GM12878 (cell line): Measurements from ENCODE around the gene NPM3. TPM values are rescaled to one million over a fixed set of nuclear protein-coding genes. Genes with fewer than 3 reads are reported as not detected.

Source experiments
- ATAC-seq: fragments of 200-7000 bp; cut with Tn5 transposase; 3 replicates; pipeline ENCODE4 v1.9.1; 2020; ENCODE audit warnings: mild to moderate bottlenecking, moderate library complexity
- Bru-seq: library from RNA; stranded (reverse); fragments of 400-500 nt; gene quantifications from one replicate; lab custom pipeline; 2021; lab: Mats Ljungman, UMichigan
- BruChase-seq, 2 experiments: library from RNA; stranded (reverse); fragments of 400-500 nt; gene quantifications; one replicate each; lab custom pipeline; 2021; lab: Mats Ljungman, UMichigan
- BruUV-seq: library from RNA; stranded (reverse); fragments of 400-500 nt; replicated peaks from 2 replicates; lab custom pipeline; 2021; lab: Mats Ljungman, UMichigan
- CTCF ChIA-PET: fragments of 300-600 bp; sonication (Branson Sonifier 250); formaldehyde crosslinking; extraction: SDS; loops from one replicate; lab custom pipeline; 2021; ENCODE audit warnings: inconsistent platforms; lab: Yijun Ruan, JAX
- POLR2A ChIA-PET: fragments of 350-600 bp; formaldehyde crosslinking; extraction: SDS; loops from one replicate; lab custom pipeline; 2021; ENCODE audit warnings: inconsistent platforms; lab: Charles Lee
- RAD21 ChIA-PET: fragments of 300-600 bp; sonication (Branson Sonifier 250); formaldehyde crosslinking; loops from one replicate; lab custom pipeline; 2023; ENCODE audit warnings: antibody characterized with exemption; ENCODE audit not compliant: unreplicated experiment; lab: Charles Lee
- SMC1A ChIA-PET: fragments of 300-600 bp; sonication (Branson Sonifier 250); formaldehyde crosslinking; loops from one replicate; lab custom pipeline; 2023; ENCODE audit not compliant: unreplicated experiment, uncharacterized antibody; lab: Charles Lee
- DNase-seq: peaks from one replicate; pipeline ENCODE4 v3.0.0-alpha.2; 2011; ENCODE audit warnings: low read depth, low spot score
- FAIRE-seq: peaks from 3 replicates; lab custom pipeline; 2011; peaks lifted over from hg19 to GRCh38; lab: Jason Lieb, UNC
- H2AFZ ChIP-seq: 2 replicates; pipeline ENCODE4 v1.6.0; 2011; ENCODE audit warnings: low read depth, low read length, control low read depth; ENCODE audit not compliant: control insufficient read depth
- H3K27ac ChIP-seq: 2 replicates; pipeline ENCODE4 v1.5.1; 2011; ENCODE audit warnings: control low read depth; ENCODE audit not compliant: control insufficient read depth, insufficient read depth
- H3K27me3 ChIP-seq, 2 experiments: replicated peaks in 1 of 2; 2 replicates each; pipeline versions ENCODE4 v1.6.0 to v1.6.1; 2011; ENCODE audit warnings: low read length in 1 of 2; ENCODE audit not compliant: control insufficient read depth in 2 of 2, insufficient read depth in 2 of 2
- H3K36me3 ChIP-seq, 2 experiments: 2 replicates each; pipeline ENCODE4 v1.5.1; 2011; ENCODE audit warnings: low read length in 1 of 2; ENCODE audit not compliant: control insufficient read depth in 2 of 2, insufficient read depth in 2 of 2
- H3K4me1 ChIP-seq: 2 replicates; pipeline ENCODE4 v1.6.1; 2011; ENCODE audit warnings: mild to moderate bottlenecking, low read length, moderate library complexity, mixed read lengths; ENCODE audit not compliant: control insufficient read depth, insufficient read depth
- H3K4me2 ChIP-seq: 2 replicates; pipeline ENCODE4 v1.6.0; 2011; ENCODE audit warnings: control low read depth; ENCODE audit not compliant: control insufficient read depth, insufficient read depth
- H3K4me3 ChIP-seq: fragments of 200-600 bp; sonication (generic); 2 replicates; pipeline ENCODE4 v1.5.1; 2016
- H3K79me2 ChIP-seq: 2 replicates; pipeline ENCODE4 v1.6.0; 2011; ENCODE audit warnings: low read length; ENCODE audit not compliant: control insufficient read depth, insufficient read depth
- H3K9ac ChIP-seq: 2 replicates; pipeline ENCODE4 v1.8.0; 2011; ENCODE audit warnings: low read length, control low read depth, mixed read lengths; ENCODE audit not compliant: control insufficient read depth, insufficient read depth
- H3K9me3 ChIP-seq: replicated peaks from 3 replicates; pipeline ENCODE4 v1.5.1; 2011; ENCODE audit warnings: mild to moderate bottlenecking, low read length; ENCODE audit not compliant: control insufficient read depth, insufficient read depth
- H4K20me1 ChIP-seq: 2 replicates; pipeline ENCODE4 v1.6.0; 2011; ENCODE audit not compliant: control insufficient read depth, insufficient read depth
- CHD4 ChIP-seq: fragments of 200-600 bp; sonication (generic); IDR thresholded peaks from 2 replicates; pipeline ENCODE4 v1.6.1; 2016; ENCODE audit warnings: mild to moderate bottlenecking
- EP300 ChIP-seq, 2 experiments: fragments of 150-350 bp in 1 of 2; IDR thresholded peaks; 2 replicates each; pipeline ENCODE4 v1.6.1; 2011 to 2012; ENCODE audit warnings: low read depth in 2 of 2, low read length in 2 of 2, borderline replicate concordance in 1 of 2, improper control_type of control experiment in 1 of 2, inconsistent platforms in 1 of 2; ENCODE audit not compliant: control insufficient read depth in 1 of 2
- HDGF ChIP-seq: fragments of 450-650 bp; IDR thresholded peaks from 2 replicates; pipeline ENCODE4 v1.6.1; 2016; ENCODE audit warnings: antibody characterized with exemption
- TARDBP ChIP-seq: IDR thresholded peaks from 2 replicates; pipeline ENCODE4 v1.6.1; 2016; ENCODE audit warnings: borderline replicate concordance
- ZNF274 ChIP-seq: IDR thresholded peaks from one replicate; pipeline ENCODE4 v1.8.0; 2011; ENCODE audit not compliant: insufficient read length, insufficient read depth
- WGBS: methylation state at CpG from one replicate; pipeline ENCODE4 v1.1.6; 2016; ENCODE audit warnings: low lambda C conversion rate; ENCODE audit not compliant: insufficient replicate concordance, insufficient coverage; ENCODE audit errors: missing lambda C conversion rate; 5-methylcytosine and 5-hydroxymethylcytosine counted together
- in situ Hi-C: fragments of 300-500 bp; cut with MboI; formaldehyde crosslinking; loops from 9 replicates; pipeline ENCODE4 v1.14.3; 2018; ENCODE audit warnings: mixed read lengths
- intact Hi-C: fragments of 100-400 bp; cut with micrococcal nuclease; formaldehyde crosslinking; loops from one replicate; pipeline ENCODE4 v1.14.2; 2022; ENCODE audit not compliant: unreplicated experiment
- long read RNA-seq, 2 experiments: library from polyadenylated mRNA; unstranded; transcript quantifications; one replicate each; pipeline ENCODE4 v2.0.0, GENCODE V29; 2019 to 2020
- polyA minus RNA-seq, 3 experiments: library from RNA; depleted of rRNA, polyadenylated mRNA; stranded (reverse); fragments of >200 nt; gene quantifications; 2 replicates each; pipeline ENCODE4 v1.2.3, GENCODE V29; 2011
- polyA plus RNA-seq, 11 experiments: library from polyadenylated mRNA; depleted of rRNA in 4 of 11; unstranded in 6 of 11; stranded (reverse) in 5 of 11; fragments of >200 nt; fragmentation: Nextera tagmentation in 4 of 11; fragmentation: Illumina TruSeq in 1 of 11; extraction: Ambion mirVana in 4 of 11; extraction: Trizol in 1 of 11; gene quantifications; 1 replicate in 1 of 11; 2 replicates in 10 of 11; pipeline versions ENCODE4 v1.2.1 to v1.2.3, GENCODE V29; 2011 to 2016; ENCODE audit warnings: inconsistent platforms in 2 of 11, missing spikeins in 2 of 11, low read depth in 1 of 11
- total RNA-seq, 4 experiments: library from RNA; depleted of rRNA in 3 of 4; stranded (reverse); fragments of >200 nt in 3 of 4; fragmentation: Illumina TruSeq in 1 of 4; extraction: Trizol in 1 of 4; gene quantifications; 2 replicates each; pipeline versions ENCODE4 v1.2.1 to v1.2.3, GENCODE V29; 2013 to 2021
- TF ChIP-seq, protein P1 (sequence below): fragments of 450-650 bp; formaldehyde crosslinking; IDR thresholded peaks from 2 replicates; pipeline ENCODE4 v1.5.0; 2022; ENCODE audit warnings: mild to moderate bottlenecking, missing genetic modification characterization
- TF ChIP-seq, protein P2 (sequence below): IDR thresholded peaks from 2 replicates; pipeline ENCODE4 v1.6.1; 2012; ENCODE audit warnings: low read depth, low read length, improper control_type of control experiment
- TF ChIP-seq, protein P3 (sequence below): fragments of 150-350 bp; IDR thresholded peaks from 2 replicates; pipeline ENCODE4 v1.6.1; 2014; ENCODE audit warnings: mild to moderate bottlenecking, low read depth, low read length

NPM3 gene, protein sequence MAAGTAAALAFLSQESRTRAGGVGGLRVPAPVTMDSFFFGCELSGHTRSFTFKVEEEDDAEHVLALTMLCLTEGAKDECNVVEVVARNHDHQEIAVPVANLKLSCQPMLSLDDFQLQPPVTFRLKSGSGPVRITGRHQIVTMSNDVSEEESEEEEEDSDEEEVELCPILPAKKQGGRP
- 6.9 and 11.1 TPM in 2 replicates for total RNA-seq (2013; cell fraction: nucleolus; rRNA removed)
- 146 and 149 TPM in 2 replicates for total RNA-seq (2014; rRNA removed)
- 102 and 106 TPM in 2 replicates for total RNA-seq (2014; rRNA removed; fragmentation: Illumina TruSeq; extraction: Trizol)
- total RNA-seq (2021): 113 and 118 TPM in 2 replicates
- polyA plus RNA-seq (2011; ENCODE audit: low read depth): 16.8 TPM
- polyA plus RNA-seq (2011; rRNA removed): 39.6 and 84.5 TPM in 2 replicates
- polyA plus RNA-seq (2011; cell fraction: cytosol; rRNA removed): 149 and 172 TPM in 2 replicates
- 69.2 and 88.2 TPM in 2 replicates for polyA plus RNA-seq (2011; cell fraction: nucleus; rRNA removed)
- polyA plus RNA-seq (2012): 54.8 and 56.4 TPM in 2 replicates
- 78.2 and 171 TPM in 2 replicates for polyA plus RNA-seq (2014; fragmentation: Illumina TruSeq; extraction: Trizol)
- 10 to 100 TPM; 19.7 to 49.6 TPM for polyA plus RNA-seq (2014; fragmentation: Nextera tagmentation; extraction: Ambion mirVana)
- 127 and 145 TPM in 2 replicates for polyA plus RNA-seq (2014; rRNA removed)
- 10 to 100 TPM; 13.0 to 13.2 TPM for polyA plus RNA-seq (2016; fragmentation: Nextera tagmentation; extraction: Ambion mirVana)
- 38.4 and 70.9 TPM in 2 replicates for polyA minus RNA-seq (2011; rRNA and poly(A)+ RNA removed)
- polyA minus RNA-seq (2011; cell fraction: cytosol; rRNA and poly(A)+ RNA removed): 14.9 and 23.0 TPM in 2 replicates
- 6.9 and 9.1 TPM in 2 replicates for polyA minus RNA-seq (2011; cell fraction: nucleus; rRNA and poly(A)+ RNA removed)
- Bru-seq, nascent RNA: percentile 66 among the genes with signal in this experiment
- BruChase-seq, experiment 1, labeled RNA remaining after a 6-hour chase: percentile 81 among the genes with signal in this experiment
- BruChase-seq, experiment 2, labeled RNA remaining after a 2-hour chase: percentile 72 among the genes with signal in this experiment
- long read RNA-seq, experiment 1, transcript NPM3-201 (6 exons, 877 nt): major isoform, 22 of 22 reads
- long read RNA-seq, experiment 1, partial matches to known transcripts: 0 of 22 reads
- long read RNA-seq, experiment 1, other reads (novel, unspliced or antisense): 0 of 22 reads
- long read RNA-seq, experiment 2, transcript NPM3-201 (6 exons, 877 nt): major isoform, 10 of 11 reads
- long read RNA-seq, experiment 2, partial matches to known transcripts: 1 of 11 reads
- long read RNA-seq, experiment 2, other reads (novel, unspliced or antisense): 0 of 11 reads

DNA sequence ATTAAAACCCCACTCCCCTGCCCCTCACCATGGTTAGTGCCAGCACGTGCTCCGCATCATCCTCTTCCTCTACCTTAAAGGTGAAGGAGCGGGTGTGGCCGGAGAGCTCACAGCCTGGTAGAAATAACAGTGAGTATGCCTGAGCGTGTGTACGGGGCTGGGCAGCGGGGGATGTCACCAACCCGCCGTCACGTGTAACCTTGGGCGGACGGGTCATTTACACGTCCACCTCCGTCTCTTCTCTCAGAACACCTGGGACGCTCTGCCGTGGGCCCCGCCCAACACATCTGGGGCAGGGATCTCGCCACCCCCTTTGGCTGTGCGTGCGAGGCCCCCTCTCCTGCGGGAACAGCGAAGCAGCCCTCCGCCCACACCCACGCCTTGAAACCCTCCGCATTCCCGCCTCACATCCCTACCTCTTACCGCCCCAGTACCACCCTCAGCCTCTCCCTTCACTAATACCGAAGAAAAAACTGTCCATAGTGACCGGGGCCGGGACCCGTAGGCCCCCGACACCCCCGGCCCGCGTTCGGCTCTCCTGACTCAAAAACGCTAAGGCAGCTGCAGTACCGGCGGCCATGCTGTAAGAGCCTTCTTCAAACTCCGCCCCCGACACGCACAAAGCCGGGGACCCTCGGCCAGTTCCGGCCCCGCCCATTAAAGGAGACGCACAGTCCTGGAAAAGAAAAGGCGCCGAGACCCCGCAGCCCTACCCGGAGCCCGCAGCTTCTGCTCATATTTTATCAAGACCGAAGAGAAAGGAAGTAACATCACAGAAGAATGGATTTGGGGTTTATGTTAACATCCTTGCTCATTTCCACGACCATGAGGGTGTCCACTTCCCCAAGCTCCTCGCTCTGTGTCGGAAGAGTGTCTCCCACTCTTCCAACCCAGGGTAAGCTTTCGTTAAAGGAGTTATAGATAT lies at the start of gene NPM3:
Gene NPM3 (minus strand): TSS at position 636 of the 925 bp plus-strand sequence. CDS start 56 bp downstream, at position 580.
- ATAC-seq (peak; percentile 76), FAIRE-seq (no peak), DNase-seq (no peak)
- H3K9ac ChIP-seq: peak within 1 kb of the TSS; percentile 74
- H3K27ac ChIP-seq: peak within 1 kb of the TSS; percentile 71
- H4K20me1 ChIP-seq: no peaks in the 10 kb centered on the region
- BruUV-seq: no TSS peak
- intact Hi-C loops (loop anchor here (5.0 to 10.0 kb wide), 2 partner anchors 91 to 428 kb away; partner anchors contain the start of gene BTRC), in situ Hi-C loops (loop anchor here (5.0 kb wide), 2 partner anchors 176 to 571 kb away; no protein-coding TSS in a partner anchor)
- CTCF ChIA-PET: interaction anchor here (0.8 to 9.8 kb wide), 24 partner anchors 9 to 331 kb away, joined by 3 to 334 read pairs (median 4); partner anchors contain the start of genes DPCD, FBXW4 and POLL
- H2AFZ ChIP-seq: peak within 1 kb of the TSS; percentile 74
- SMC1A ChIA-PET: interaction anchor here (0.7 to 7.9 kb wide), 14 partner anchors 12 to 316 kb away, joined by 3 to 139 read pairs (median 3); partner anchors contain the start of gene OGA
- H3K4me3 ChIP-seq: peak within 1 kb of the TSS; percentile 85
- peaks cover 4 to 12% of the 10 kb centered on the region in 2 experiments; a peak in 3 of 4 replicates for H3K36me3 ChIP-seq
- POLR2A ChIA-PET: interaction anchor here (0.6 to 3.1 kb wide), 6 partner anchors 14 to 180 kb away, joined by 3 to 17 read pairs (median 3); partner anchors contain the start of gene OGA
- no peaks in the 10 kb centered on the region for H3K9me3 ChIP-seq
- H3K4me2 ChIP-seq: peak within 1 kb of the TSS; percentile 97
- WGBS: 6% methylated on average over 57 of the region's 57 CpGs
- peaks cover 41% of the 10 kb centered on the region for H3K4me1 ChIP-seq
- no peaks in the 10 kb centered on the region for H3K27me3 ChIP-seq
- H3K79me2 ChIP-seq: peaks cover 11% of the 10 kb centered on the region
- RAD21 ChIA-PET: interaction anchor here (0.7 to 7.9 kb wide), 8 partner anchors 13 to 225 kb away, joined by 3 to 172 read pairs (median 4); no protein-coding TSS in a partner anchor
- TF ChIP-seq ZNF274 (no peak), HDGF (no peak), EP300 (IDR thresholded peaks at IDR 0.05; ENCODE audit: borderline replicate concordance in 1 of 2, control insufficient read depth in 1 of 2, low read depth in 2 of 2, low read length in 2 of 2) (no peak), CHD4 (no peak), TARDBP (no peak)
- TF ChIP-seq, protein P1, sequence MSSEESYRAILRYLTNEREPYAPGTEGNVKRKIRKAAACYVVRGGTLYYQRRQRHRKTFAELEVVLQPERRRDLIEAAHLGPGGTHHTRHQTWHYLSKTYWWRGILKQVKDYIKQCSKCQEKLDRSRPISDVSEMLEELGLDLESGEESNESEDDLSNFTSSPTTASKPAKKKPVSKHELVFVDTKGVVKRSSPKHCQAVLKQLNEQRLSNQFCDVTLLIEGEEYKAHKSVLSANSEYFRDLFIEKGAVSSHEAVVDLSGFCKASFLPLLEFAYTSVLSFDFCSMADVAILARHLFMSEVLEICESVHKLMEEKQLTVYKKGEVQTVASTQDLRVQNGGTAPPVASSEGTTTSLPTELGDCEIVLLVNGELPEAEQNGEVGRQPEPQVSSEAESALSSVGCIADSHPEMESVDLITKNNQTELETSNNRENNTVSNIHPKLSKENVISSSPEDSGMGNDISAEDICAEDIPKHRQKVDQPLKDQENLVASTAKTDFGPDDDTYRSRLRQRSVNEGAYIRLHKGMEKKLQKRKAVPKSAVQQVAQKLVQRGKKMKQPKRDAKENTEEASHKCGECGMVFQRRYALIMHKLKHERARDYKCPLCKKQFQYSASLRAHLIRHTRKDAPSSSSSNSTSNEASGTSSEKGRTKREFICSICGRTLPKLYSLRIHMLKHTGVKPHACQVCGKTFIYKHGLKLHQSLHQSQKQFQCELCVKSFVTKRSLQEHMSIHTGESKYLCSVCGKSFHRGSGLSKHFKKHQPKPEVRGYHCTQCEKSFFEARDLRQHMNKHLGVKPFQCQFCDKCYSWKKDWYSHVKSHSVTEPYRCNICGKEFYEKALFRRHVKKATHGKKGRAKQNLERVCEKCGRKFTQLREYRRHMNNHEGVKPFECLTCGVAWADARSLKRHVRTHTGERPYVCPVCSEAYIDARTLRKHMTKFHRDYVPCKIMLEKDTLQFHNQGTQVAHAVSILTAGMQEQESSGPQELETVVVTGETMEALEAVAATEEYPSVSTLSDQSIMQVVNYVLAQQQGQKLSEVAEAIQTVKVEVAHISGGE (CRISPR knock-in tag): no peak
- TF ChIP-seq, protein P2, sequence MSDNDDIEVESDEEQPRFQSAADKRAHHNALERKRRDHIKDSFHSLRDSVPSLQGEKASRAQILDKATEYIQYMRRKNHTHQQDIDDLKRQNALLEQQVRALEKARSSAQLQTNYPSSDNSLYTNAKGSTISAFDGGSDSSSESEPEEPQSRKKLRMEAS: no peak; the same call in 1 of the 2 replicates
- TF ChIP-seq, protein P3, sequence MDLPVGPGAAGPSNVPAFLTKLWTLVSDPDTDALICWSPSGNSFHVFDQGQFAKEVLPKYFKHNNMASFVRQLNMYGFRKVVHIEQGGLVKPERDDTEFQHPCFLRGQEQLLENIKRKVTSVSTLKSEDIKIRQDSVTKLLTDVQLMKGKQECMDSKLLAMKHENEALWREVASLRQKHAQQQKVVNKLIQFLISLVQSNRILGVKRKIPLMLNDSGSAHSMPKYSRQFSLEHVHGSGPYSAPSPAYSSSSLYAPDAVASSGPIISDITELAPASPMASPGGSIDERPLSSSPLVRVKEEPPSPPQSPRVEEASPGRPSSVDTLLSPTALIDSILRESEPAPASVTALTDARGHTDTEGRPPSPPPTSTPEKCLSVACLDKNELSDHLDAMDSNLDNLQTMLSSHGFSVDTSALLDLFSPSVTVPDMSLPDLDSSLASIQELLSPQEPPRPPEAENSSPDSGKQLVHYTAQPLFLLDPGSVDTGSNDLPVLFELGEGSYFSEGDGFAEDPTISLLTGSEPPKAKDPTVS: no peak
